Neuronal stem cell (in vitro differentiated cells): ENCODE results near the gene ABL1.

Experiments
- DNase-seq: peaks from one replicate; pipeline ENCODE4 v3.0.0-alpha.2; 2013; ENCODE audit warnings: low spot score
- H2AFZ ChIP-seq: one replicate; pipeline ENCODE4 v1.6.1; 2013; ENCODE audit warnings: mild to moderate bottlenecking, low read length, inconsistent platforms
- H2AK5ac ChIP-seq: 2 replicates; pipeline ENCODE4 v1.6.1; 2013; ENCODE audit warnings: low read depth, mild to moderate bottlenecking, inconsistent platforms, low read length, moderate library complexity, mixed read lengths
- H2BK120ac ChIP-seq: 2 replicates; pipeline ENCODE4 v1.6.1; 2013; ENCODE audit warnings: low read depth, mild to moderate bottlenecking, inconsistent platforms, low read length, moderate library complexity, mixed read lengths
- H2BK12ac ChIP-seq: one replicate; pipeline ENCODE4 v1.6.1; 2013; ENCODE audit warnings: low read length, inconsistent platforms
- H2BK15ac ChIP-seq: 2 replicates; pipeline ENCODE4 v1.6.1; 2013; ENCODE audit warnings: mild to moderate bottlenecking, low read length, inconsistent platforms, mixed read lengths
- H2BK5ac ChIP-seq: one replicate; pipeline ENCODE4 v1.6.1; 2013; ENCODE audit warnings: inconsistent platforms, mild to moderate bottlenecking, low read length, moderate library complexity
- H3K14ac ChIP-seq: one replicate; pipeline ENCODE4 v1.6.1; 2013; ENCODE audit warnings: low read length, inconsistent platforms
- H3K18ac ChIP-seq: 2 replicates; pipeline ENCODE4 v1.6.1; 2013; ENCODE audit warnings: low read length, inconsistent platforms
- H3K23ac ChIP-seq: 2 replicates; pipeline ENCODE4 v1.6.1; 2013; ENCODE audit warnings: low read depth, mild to moderate bottlenecking, mixed read lengths, low read length, inconsistent platforms; ENCODE audit not compliant: poor library complexity
- H3K27ac ChIP-seq: replicated peaks from 3 replicates; pipeline ENCODE4 v1.5.1; 2013; ENCODE audit warnings: low read length, inconsistent platforms
- H3K27me3 ChIP-seq, 3 experiments: 2 replicates each; pipeline ENCODE4 v1.6.1; 2013; ENCODE audit warnings: low read length in 3 of 3, mild to moderate bottlenecking in 2 of 3, inconsistent platforms in 1 of 3, low read depth in 1 of 3, mixed read lengths in 1 of 3, moderate library complexity in 1 of 3; ENCODE audit not compliant: control insufficient read depth in 3 of 3, insufficient read depth in 3 of 3
- H3K36me3 ChIP-seq, 2 donors: replicated peaks in 1 of 2; 2 replicates each; pipeline ENCODE4 v1.6.1; 2013; ENCODE audit warnings: low read length in 2 of 2; ENCODE audit not compliant: control insufficient read depth in 2 of 2, insufficient read depth in 2 of 2
- H3K4ac ChIP-seq: 2 replicates; pipeline ENCODE4 v1.6.1; 2013; ENCODE audit warnings: inconsistent platforms, mild to moderate bottlenecking, low read length, moderate library complexity
- H3K4me1 ChIP-seq, 2 donors: 1 replicate in 1 of 2; 2 replicates in 1 of 2; pipeline ENCODE4 v1.6.1; 2013; ENCODE audit warnings: low read length in 2 of 2, low read depth in 1 of 2; ENCODE audit not compliant: control insufficient read depth in 2 of 2, insufficient read depth in 1 of 2
- H3K4me2 ChIP-seq: one replicate; pipeline ENCODE4 v1.6.1; 2013; ENCODE audit warnings: mild to moderate bottlenecking, low read length, inconsistent platforms; ENCODE audit not compliant: insufficient read depth, poor library complexity, severe bottlenecking
- H3K4me3 ChIP-seq, 2 donors: 2 replicates each; pipeline ENCODE4 v1.5.1; 2013; ENCODE audit warnings: low read length in 2 of 2, mild to moderate bottlenecking in 2 of 2, inconsistent platforms in 1 of 2, moderate library complexity in 1 of 2
- H3K79me1 ChIP-seq: one replicate; pipeline ENCODE4 v1.6.1; 2013; ENCODE audit warnings: low read depth, mild to moderate bottlenecking, inconsistent platforms, low read length, moderate library complexity
- H3K9ac ChIP-seq: one replicate; pipeline ENCODE4 v1.6.1; 2013; ENCODE audit warnings: mild to moderate bottlenecking, low read depth, low read length, inconsistent platforms; ENCODE audit not compliant: poor library complexity
- H3K9me3 ChIP-seq, 2 donors: replicated peaks in 1 of 2; 2 replicates each; pipeline versions ENCODE3 to v1.6.1; 2013; ENCODE audit warnings: low read length in 2 of 2, mild to moderate bottlenecking in 2 of 2, inconsistent platforms in 1 of 2, low read depth in 1 of 2, mixed read lengths in 1 of 2, moderate library complexity in 1 of 2; ENCODE audit not compliant: control insufficient read depth in 2 of 2, insufficient read depth in 1 of 2
- H4K8ac ChIP-seq: one replicate; pipeline ENCODE4 v1.6.1; 2013; ENCODE audit warnings: low read depth, mild to moderate bottlenecking, inconsistent platforms, low read length, moderate library complexity
- H4K91ac ChIP-seq: one replicate; pipeline ENCODE4 v1.6.1; 2013; ENCODE audit warnings: low read length, low read depth, mild to moderate bottlenecking, inconsistent platforms; ENCODE audit not compliant: poor library complexity
- WGBS, 2 donors: extraction: QIAGEN DNeasy Blood & Tissue Kit; methylation state at CpG; one replicate each; pipeline ENCODE4 v1.1.7; 2013; ENCODE audit warnings: missing lambda C conversion rate in 2 of 2, mixed read lengths in 1 of 2; ENCODE audit not compliant: insufficient read length in 2 of 2, insufficient replicate concordance in 1 of 2; ENCODE audit errors: extremely low coverage in 2 of 2; 5-methylcytosine and 5-hydroxymethylcytosine counted together

Gene ABL1

DNA sequence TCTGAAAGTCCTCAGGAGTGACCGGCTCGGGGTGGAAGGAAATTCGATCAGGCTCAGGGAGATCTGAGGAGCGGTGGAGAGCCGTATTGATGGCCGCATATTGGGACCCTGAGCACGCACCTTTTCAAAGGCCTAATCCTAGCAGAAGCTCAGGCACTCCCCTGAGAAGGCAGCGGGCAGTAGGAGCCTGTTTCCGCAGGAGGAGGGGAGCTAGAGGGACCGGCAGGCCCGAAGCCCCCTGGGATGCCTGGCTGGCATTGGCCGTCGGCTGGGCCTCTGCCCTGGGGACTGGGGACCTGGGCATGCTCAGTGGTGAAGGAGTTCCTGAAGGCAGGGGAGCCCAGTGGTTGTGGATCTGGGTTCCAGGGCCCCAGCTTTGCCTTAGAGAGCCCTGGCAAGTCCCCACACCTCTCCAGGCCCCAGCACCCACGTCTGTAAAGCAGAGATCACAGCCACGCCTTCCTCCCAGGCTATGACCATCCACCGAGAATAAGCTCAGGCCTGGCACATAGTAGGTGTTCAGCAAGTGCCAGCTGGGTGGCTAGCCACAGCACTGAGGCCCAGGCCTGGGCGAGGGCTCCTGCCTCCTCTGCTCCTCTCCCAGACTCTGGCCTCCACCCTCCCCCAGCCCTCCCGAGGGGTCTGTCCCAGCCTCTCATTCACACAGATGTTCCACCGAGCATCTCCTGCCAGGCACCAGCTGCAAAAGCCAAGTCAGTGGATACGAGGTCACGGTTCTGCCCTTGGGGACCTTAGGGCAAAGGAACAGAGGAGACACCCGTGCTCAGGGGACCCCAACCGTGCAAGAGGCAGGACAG is 78.8 kb downstream of the ABL1 start:
- no peak overlapping the region for H3K4me3 ChIP-seq
- no CpG with 5 or more reads among the region's 23 CpGs for WGBS, 2 donors
- H2AFZ ChIP-seq, result peak overlapping the region; percentile 76
- H2BK12ac ChIP-seq, result peak overlapping the region; percentile 33
- no peak overlapping the region for H2BK120ac ChIP-seq
- H3K79me1 ChIP-seq, result peaks cover 3% of the 10 kb centered on the region
- peak overlapping the region; percentile 15 for H2BK15ac ChIP-seq
- H3K4me1 ChIP-seq, result peaks cover 9 to 10% of the 10 kb centered on the region in 2 donors
- H3K23ac ChIP-seq, result peak overlapping the region; percentile 99
- no peak overlapping the region for H4K91ac ChIP-seq
- no peak for DNase-seq
- no peaks in the 10 kb centered on the region for H3K36me3 ChIP-seq
- no peak overlapping the region for H4K8ac ChIP-seq
- H3K4me2 ChIP-seq, result peak overlapping the region; percentile 18
- H2AK5ac ChIP-seq, result peak overlapping the region; percentile 70
- no peak overlapping the region for H3K9ac ChIP-seq
- H3K27ac ChIP-seq, result no peak overlapping the region
- peak overlapping the region; percentile 2 for H3K14ac ChIP-seq
- H3K27me3 ChIP-seq, result peaks cover 0 to 57% (median 2%) of the 10 kb centered on the region in 3 experiments
- no peak overlapping the region for H2BK5ac ChIP-seq
- H3K4ac ChIP-seq, result no peak overlapping the region
- H3K9me3 ChIP-seq, result no peaks in the 10 kb centered on the region
- H3K18ac ChIP-seq, result peak overlapping the region; percentile 50

DNA sequence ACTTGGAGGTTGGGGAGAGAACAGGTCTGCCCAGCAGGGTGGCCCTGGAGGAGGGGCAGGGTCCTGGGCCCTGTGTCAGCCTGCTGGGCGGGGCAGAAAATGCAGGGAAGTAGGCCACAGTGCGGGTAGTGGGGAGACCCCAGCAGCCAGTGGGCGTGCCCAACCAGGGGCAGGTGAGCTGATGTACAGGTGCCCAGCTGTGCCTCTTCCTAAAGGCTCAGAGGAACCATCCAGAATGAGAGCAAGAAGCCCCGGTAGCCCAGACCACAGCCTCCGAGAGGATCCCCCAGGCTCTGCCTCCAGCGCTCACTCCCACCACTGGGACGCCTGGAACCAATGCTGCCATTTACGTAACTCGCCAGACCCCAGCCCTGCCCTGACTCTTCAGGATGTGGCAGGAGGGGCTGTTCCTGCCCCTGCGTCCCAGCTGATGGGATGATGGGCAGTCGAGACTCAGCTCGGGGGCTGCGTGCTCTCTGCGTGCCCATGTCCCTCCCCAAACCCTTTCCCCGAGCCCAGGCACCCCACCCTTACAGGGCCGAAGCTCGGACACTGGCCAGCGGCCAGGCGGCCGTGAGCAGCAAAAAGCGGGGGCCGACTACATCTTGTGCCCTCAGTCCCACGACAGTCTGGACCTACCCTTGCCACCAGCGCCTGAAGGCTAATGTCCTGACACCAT is 79.5 kb downstream of the ABL1 start:
- H2BK12ac ChIP-seq, result peak overlapping the region; percentile 16
- peak overlapping the region; percentile 63 for H3K9ac ChIP-seq
- no peak overlapping the region for H2BK5ac ChIP-seq
- peak overlapping the region; percentile 92 for H4K91ac ChIP-seq
- peak overlapping the region; percentile 99 for H3K23ac ChIP-seq
- no peaks in the 10 kb centered on the region for H3K36me3 ChIP-seq
- peak overlapping the region; percentile 66 for H3K4ac ChIP-seq
- H4K8ac ChIP-seq, result no peak overlapping the region
- no peak overlapping the region for H3K4me3 ChIP-seq
- peaks cover 3% of the 10 kb centered on the region for H3K79me1 ChIP-seq
- H3K14ac ChIP-seq, result peak overlapping the region; percentile 47
- peak overlapping the region; percentile 84 for H2AK5ac ChIP-seq
- peaks cover 0 to 64% (median 2%) of the 10 kb centered on the region in 3 experiments for H3K27me3 ChIP-seq
- H3K18ac ChIP-seq, result peak overlapping the region; percentile 52
- H3K4me2 ChIP-seq, result no peak overlapping the region
- H3K4me1 ChIP-seq, result peaks cover 10% of the 10 kb centered on the region in 2 donors
- no peak overlapping the region for H3K27ac ChIP-seq
- no peaks in the 10 kb centered on the region for H3K9me3 ChIP-seq
- DNase-seq, result no peak
- H2BK120ac ChIP-seq, result no peak overlapping the region
- H2AFZ ChIP-seq, result no peak overlapping the region
- H2BK15ac ChIP-seq, result peak overlapping the region; percentile 94
- WGBS, 2 donors, result no CpG with 5 or more reads among the region's 24 CpGs

DNA sequence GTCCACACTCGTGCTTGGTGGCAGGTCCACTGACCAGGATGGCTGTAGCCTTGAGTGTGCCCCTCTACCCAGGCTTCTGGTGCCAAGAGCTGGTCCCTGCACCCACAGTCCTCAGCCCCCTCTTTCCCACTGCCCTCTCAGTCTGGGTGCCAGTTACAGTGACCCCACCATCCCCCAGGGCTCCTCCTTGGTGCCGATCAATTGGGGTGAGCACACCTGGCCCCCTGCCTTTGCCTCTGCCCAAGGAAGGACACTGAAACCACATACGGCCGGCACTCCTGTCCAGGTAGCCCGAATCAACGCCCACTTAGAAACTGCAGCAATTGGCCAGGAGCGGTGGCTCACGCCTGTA is 80.0 kb downstream of the ABL1 start:
- peak overlapping the region; percentile 99 for H3K23ac ChIP-seq
- H3K27me3 ChIP-seq, result peaks cover 0 to 69% (median 2%) of the 10 kb centered on the region in 3 experiments
- peak overlapping the region; percentile 16 for H2BK12ac ChIP-seq
- H3K4me2 ChIP-seq, result no peak overlapping the region
- WGBS, 2 donors, result no CpG with 5 or more reads among the region's 8 CpGs
- no peaks in the 10 kb centered on the region for H3K36me3 ChIP-seq
- H3K9ac ChIP-seq, result peak overlapping the region; percentile 63
- H4K8ac ChIP-seq, result no peak overlapping the region
- peaks cover 3% of the 10 kb centered on the region for H3K79me1 ChIP-seq
- H2AFZ ChIP-seq, result no peak overlapping the region
- no peak overlapping the region for H2BK120ac ChIP-seq
- H3K14ac ChIP-seq, result peak overlapping the region; percentile 47
- no peak overlapping the region for H3K4me3 ChIP-seq
- peaks cover 10 to 14% of the 10 kb centered on the region in 2 donors for H3K4me1 ChIP-seq
- peak overlapping the region; percentile 66 for H3K4ac ChIP-seq
- no peaks in the 10 kb centered on the region for H3K9me3 ChIP-seq
- peak overlapping the region; percentile 94 for H2BK15ac ChIP-seq
- H2AK5ac ChIP-seq, result peak overlapping the region; percentile 84
- no peak for DNase-seq
- H3K27ac ChIP-seq, result no peak overlapping the region
- H4K91ac ChIP-seq, result peak overlapping the region; percentile 92
- no peak overlapping the region for H2BK5ac ChIP-seq
- peak overlapping the region; percentile 52 for H3K18ac ChIP-seq
